GM12878 (cell line): ENCODE measurements around the gene SLC45A2. TPM values are rescaled to one million over a fixed set of nuclear protein-coding genes. Genes with fewer than 3 reads are reported as not detected.

Experiments used
- ATAC-seq: fragments of 200-7000 bp; cut with Tn5 transposase; 3 replicates; pipeline ENCODE4 v1.9.1; 2020; ENCODE audit warnings: mild to moderate bottlenecking, moderate library complexity
- BruUV-seq: library from RNA; stranded (reverse); fragments of 400-500 nt; replicated peaks from 2 replicates; lab custom pipeline; 2021; lab: Mats Ljungman, UMichigan
- CTCF ChIA-PET: fragments of 300-600 bp; sonication (Branson Sonifier 250); formaldehyde crosslinking; extraction: SDS; loops from one replicate; lab custom pipeline; 2021; ENCODE audit warnings: inconsistent platforms; lab: Yijun Ruan, JAX
- POLR2A ChIA-PET: fragments of 350-600 bp; formaldehyde crosslinking; extraction: SDS; loops from one replicate; lab custom pipeline; 2021; ENCODE audit warnings: inconsistent platforms; lab: Charles Lee
- RAD21 ChIA-PET: fragments of 300-600 bp; sonication (Branson Sonifier 250); formaldehyde crosslinking; loops from one replicate; lab custom pipeline; 2023; ENCODE audit warnings: antibody characterized with exemption; ENCODE audit not compliant: unreplicated experiment; lab: Charles Lee
- SMC1A ChIA-PET: fragments of 300-600 bp; sonication (Branson Sonifier 250); formaldehyde crosslinking; loops from one replicate; lab custom pipeline; 2023; ENCODE audit not compliant: unreplicated experiment, uncharacterized antibody; lab: Charles Lee
- DNase-seq: peaks from one replicate; pipeline ENCODE4 v3.0.0-alpha.2; 2011; ENCODE audit warnings: low read depth, low spot score
- FAIRE-seq: peaks from 3 replicates; lab custom pipeline; 2011; peaks lifted over from hg19 to GRCh38; lab: Jason Lieb, UNC
- H2AFZ ChIP-seq: 2 replicates; pipeline ENCODE4 v1.6.0; 2011; ENCODE audit warnings: low read depth, low read length, control low read depth; ENCODE audit not compliant: control insufficient read depth
- H3K27ac ChIP-seq: 2 replicates; pipeline ENCODE4 v1.5.1; 2011; ENCODE audit warnings: control low read depth; ENCODE audit not compliant: control insufficient read depth, insufficient read depth
- H3K27me3 ChIP-seq, 2 experiments: replicated peaks in 1 of 2; 2 replicates each; pipeline versions ENCODE4 v1.6.0 to v1.6.1; 2011; ENCODE audit warnings: low read length in 1 of 2; ENCODE audit not compliant: control insufficient read depth in 2 of 2, insufficient read depth in 2 of 2
- H3K36me3 ChIP-seq, 2 experiments: 2 replicates each; pipeline ENCODE4 v1.5.1; 2011; ENCODE audit warnings: low read length in 1 of 2; ENCODE audit not compliant: control insufficient read depth in 2 of 2, insufficient read depth in 2 of 2
- H3K4me1 ChIP-seq: 2 replicates; pipeline ENCODE4 v1.6.1; 2011; ENCODE audit warnings: mild to moderate bottlenecking, low read length, moderate library complexity, mixed read lengths; ENCODE audit not compliant: control insufficient read depth, insufficient read depth
- H3K4me2 ChIP-seq: 2 replicates; pipeline ENCODE4 v1.6.0; 2011; ENCODE audit warnings: control low read depth; ENCODE audit not compliant: control insufficient read depth, insufficient read depth
- H3K4me3 ChIP-seq: fragments of 200-600 bp; sonication (generic); 2 replicates; pipeline ENCODE4 v1.5.1; 2016
- H3K79me2 ChIP-seq: 2 replicates; pipeline ENCODE4 v1.6.0; 2011; ENCODE audit warnings: low read length; ENCODE audit not compliant: control insufficient read depth, insufficient read depth
- H3K9ac ChIP-seq: 2 replicates; pipeline ENCODE4 v1.8.0; 2011; ENCODE audit warnings: low read length, control low read depth, mixed read lengths; ENCODE audit not compliant: control insufficient read depth, insufficient read depth
- H3K9me3 ChIP-seq: replicated peaks from 3 replicates; pipeline ENCODE4 v1.5.1; 2011; ENCODE audit warnings: mild to moderate bottlenecking, low read length; ENCODE audit not compliant: control insufficient read depth, insufficient read depth
- H4K20me1 ChIP-seq: 2 replicates; pipeline ENCODE4 v1.6.0; 2011; ENCODE audit not compliant: control insufficient read depth, insufficient read depth
- CBX3 ChIP-seq: fragments of 200-600 bp; sonication (generic); IDR thresholded peaks from 2 replicates; pipeline ENCODE4 v1.6.1; 2016; ENCODE audit warnings: low read depth, borderline replicate concordance
- CREM ChIP-seq: IDR thresholded peaks from 2 replicates; pipeline ENCODE4 v1.6.1; 2014; ENCODE audit warnings: antibody characterized with exemption, low read depth
- DPF2 ChIP-seq: fragments of 450-650 bp; IDR thresholded peaks from 2 replicates; pipeline ENCODE4 v1.6.1; 2017; ENCODE audit warnings: mild to moderate bottlenecking
- MXI1 ChIP-seq: fragments of 150-350 bp; IDR thresholded peaks from 2 replicates; pipeline ENCODE4 v1.6.1; 2011; ENCODE audit warnings: low read depth, mild to moderate bottlenecking, inconsistent platforms, low read length, improper control_type of control experiment
- PAX5 ChIP-seq: IDR thresholded peaks from 2 replicates; pipeline ENCODE4 v1.6.1; 2011; ENCODE audit warnings: low read depth, low read length, borderline replicate concordance
- PRDM15 ChIP-seq: fragments of 450-650 bp; formaldehyde crosslinking; IDR thresholded peaks from 2 replicates; pipeline ENCODE4 v1.4.0; 2020; ENCODE audit warnings: mild to moderate bottlenecking, moderate library complexity
- ZBTB4 ChIP-seq: fragments of 450-650 bp; formaldehyde crosslinking; IDR thresholded peaks from 2 replicates; pipeline ENCODE4 v1.4.0; 2022; ENCODE audit warnings: mild to moderate bottlenecking, moderate library complexity
- ZNF622 ChIP-seq: fragments of 450-650 bp; IDR thresholded peaks from 2 replicates; pipeline ENCODE4 v1.6.1; 2017; ENCODE audit warnings: mild to moderate bottlenecking, inconsistent platforms
- WGBS: methylation state at CpG from one replicate; pipeline ENCODE4 v1.1.6; 2016; ENCODE audit warnings: low lambda C conversion rate; ENCODE audit not compliant: insufficient replicate concordance, insufficient coverage; ENCODE audit errors: missing lambda C conversion rate; 5-methylcytosine and 5-hydroxymethylcytosine counted together
- in situ Hi-C: fragments of 300-500 bp; cut with MboI; formaldehyde crosslinking; loops from 9 replicates; pipeline ENCODE4 v1.14.3; 2018; ENCODE audit warnings: mixed read lengths
- intact Hi-C: fragments of 100-400 bp; cut with micrococcal nuclease; formaldehyde crosslinking; loops from one replicate; pipeline ENCODE4 v1.14.2; 2022; ENCODE audit not compliant: unreplicated experiment
- polyA plus RNA-seq, 11 experiments: library from polyadenylated mRNA; depleted of rRNA in 4 of 11; unstranded in 6 of 11; stranded (reverse) in 5 of 11; fragments of >200 nt; fragmentation: Nextera tagmentation in 4 of 11; fragmentation: Illumina TruSeq in 1 of 11; extraction: Ambion mirVana in 4 of 11; extraction: Trizol in 1 of 11; gene quantifications; 1 replicate in 1 of 11; 2 replicates in 10 of 11; pipeline versions ENCODE4 v1.2.1 to v1.2.3, GENCODE V29; 2011 to 2016; ENCODE audit warnings: inconsistent platforms in 2 of 11, missing spikeins in 2 of 11, low read depth in 1 of 11
- total RNA-seq, 4 experiments: library from RNA; depleted of rRNA in 3 of 4; stranded (reverse); fragments of >200 nt in 3 of 4; fragmentation: Illumina TruSeq in 1 of 4; extraction: Trizol in 1 of 4; gene quantifications; 2 replicates each; pipeline versions ENCODE4 v1.2.1 to v1.2.3, GENCODE V29; 2013 to 2021
- TF ChIP-seq, protein P1 (sequence below): fragments of 150-350 bp; IDR thresholded peaks from 2 replicates; pipeline ENCODE4 v1.6.1; 2014; ENCODE audit warnings: mild to moderate bottlenecking, low read depth, low read length
- TF ChIP-seq, protein P2 (sequence below): IDR thresholded peaks from 2 replicates; pipeline ENCODE4 v1.6.1; 2012; ENCODE audit warnings: mild to moderate bottlenecking, low read depth, low read length

Gene SLC45A2
- total and polyA plus RNA-seq, 10 of the 15 experiments (the other 5 are each of a cell fraction or from before 2014, with no cell fraction given), result 0.06 to 0.07 TPM; not detected in 8

DNA sequence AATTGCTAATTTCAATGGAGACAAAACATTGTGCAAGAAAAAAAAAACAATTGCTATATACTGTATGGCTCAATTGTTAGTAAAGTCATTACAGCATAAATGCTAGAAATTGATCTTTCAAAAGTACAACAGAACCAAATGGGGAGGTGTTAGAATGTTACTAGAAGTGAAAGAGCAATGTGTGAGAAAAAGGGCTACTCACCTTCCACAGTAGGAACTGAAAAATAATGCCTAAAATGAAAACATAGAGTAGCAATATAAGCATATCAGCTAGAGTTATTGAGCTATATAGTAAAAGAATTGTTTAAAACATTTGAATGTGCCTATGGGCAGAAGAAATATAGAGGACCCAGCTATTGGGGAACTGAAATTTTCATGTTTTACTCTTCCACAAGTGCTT, 59.2 kb downstream of the SLC45A2 start (continued):
- TF ChIP-seq, protein P1, sequence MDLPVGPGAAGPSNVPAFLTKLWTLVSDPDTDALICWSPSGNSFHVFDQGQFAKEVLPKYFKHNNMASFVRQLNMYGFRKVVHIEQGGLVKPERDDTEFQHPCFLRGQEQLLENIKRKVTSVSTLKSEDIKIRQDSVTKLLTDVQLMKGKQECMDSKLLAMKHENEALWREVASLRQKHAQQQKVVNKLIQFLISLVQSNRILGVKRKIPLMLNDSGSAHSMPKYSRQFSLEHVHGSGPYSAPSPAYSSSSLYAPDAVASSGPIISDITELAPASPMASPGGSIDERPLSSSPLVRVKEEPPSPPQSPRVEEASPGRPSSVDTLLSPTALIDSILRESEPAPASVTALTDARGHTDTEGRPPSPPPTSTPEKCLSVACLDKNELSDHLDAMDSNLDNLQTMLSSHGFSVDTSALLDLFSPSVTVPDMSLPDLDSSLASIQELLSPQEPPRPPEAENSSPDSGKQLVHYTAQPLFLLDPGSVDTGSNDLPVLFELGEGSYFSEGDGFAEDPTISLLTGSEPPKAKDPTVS, result no peak

DNA sequence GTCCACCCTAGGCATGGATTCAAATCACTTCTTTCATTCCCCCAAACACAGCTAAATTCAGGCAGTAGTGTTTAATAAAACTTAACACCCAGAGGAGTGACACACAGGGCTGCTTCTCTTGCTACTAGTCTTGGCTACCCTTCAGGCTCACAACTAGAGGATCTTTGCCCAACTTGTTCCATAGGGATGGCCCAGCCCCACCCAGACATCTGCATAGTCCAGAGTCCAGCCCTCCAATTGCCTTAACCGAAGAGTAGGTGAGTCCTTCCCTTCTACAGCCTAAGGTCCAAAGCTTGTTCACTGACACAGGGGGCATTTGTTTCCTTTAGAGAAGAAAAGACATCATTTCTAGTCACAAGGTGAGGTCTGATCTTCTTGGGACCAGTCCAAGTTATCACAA, 63.5 kb downstream of the SLC45A2 start:
- intact Hi-C loops, result no loop called here
- TF ChIP-seq ZNF622 (no peak), PAX5 (no peak), CBX3 (no peak), MXI1 (no peak), CREM (no peak), DPF2 (no peak), PRDM15 (CRISPR knock-in tag) (no peak), ZBTB4 (CRISPR knock-in tag) (no peak)
- TF ChIP-seq, protein P2, sequence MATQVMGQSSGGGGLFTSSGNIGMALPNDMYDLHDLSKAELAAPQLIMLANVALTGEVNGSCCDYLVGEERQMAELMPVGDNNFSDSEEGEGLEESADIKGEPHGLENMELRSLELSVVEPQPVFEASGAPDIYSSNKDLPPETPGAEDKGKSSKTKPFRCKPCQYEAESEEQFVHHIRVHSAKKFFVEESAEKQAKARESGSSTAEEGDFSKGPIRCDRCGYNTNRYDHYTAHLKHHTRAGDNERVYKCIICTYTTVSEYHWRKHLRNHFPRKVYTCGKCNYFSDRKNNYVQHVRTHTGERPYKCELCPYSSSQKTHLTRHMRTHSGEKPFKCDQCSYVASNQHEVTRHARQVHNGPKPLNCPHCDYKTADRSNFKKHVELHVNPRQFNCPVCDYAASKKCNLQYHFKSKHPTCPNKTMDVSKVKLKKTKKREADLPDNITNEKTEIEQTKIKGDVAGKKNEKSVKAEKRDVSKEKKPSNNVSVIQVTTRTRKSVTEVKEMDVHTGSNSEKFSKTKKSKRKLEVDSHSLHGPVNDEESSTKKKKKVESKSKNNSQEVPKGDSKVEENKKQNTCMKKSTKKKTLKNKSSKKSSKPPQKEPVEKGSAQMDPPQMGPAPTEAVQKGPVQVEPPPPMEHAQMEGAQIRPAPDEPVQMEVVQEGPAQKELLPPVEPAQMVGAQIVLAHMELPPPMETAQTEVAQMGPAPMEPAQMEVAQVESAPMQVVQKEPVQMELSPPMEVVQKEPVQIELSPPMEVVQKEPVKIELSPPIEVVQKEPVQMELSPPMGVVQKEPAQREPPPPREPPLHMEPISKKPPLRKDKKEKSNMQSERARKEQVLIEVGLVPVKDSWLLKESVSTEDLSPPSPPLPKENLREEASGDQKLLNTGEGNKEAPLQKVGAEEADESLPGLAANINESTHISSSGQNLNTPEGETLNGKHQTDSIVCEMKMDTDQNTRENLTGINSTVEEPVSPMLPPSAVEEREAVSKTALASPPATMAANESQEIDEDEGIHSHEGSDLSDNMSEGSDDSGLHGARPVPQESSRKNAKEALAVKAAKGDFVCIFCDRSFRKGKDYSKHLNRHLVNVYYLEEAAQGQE, result no peak
- H2AFZ ChIP-seq, result no peak overlapping the region
- H3K4me2 ChIP-seq, result no peak overlapping the region
- POLR2A ChIA-PET, result no interaction called here
- no peak overlapping the region for H3K9ac ChIP-seq
- H3K79me2 ChIP-seq, result no peaks in the 10 kb centered on the region
- FAIRE-seq (no peak), DNase-seq (no peak), ATAC-seq (no peak)
- WGBS, result 0% methylated on average over 1 of the region's 1 CpG
- no peaks in the 10 kb centered on the region for H3K36me3 ChIP-seq
- RAD21 ChIA-PET, result interaction anchor here (1.1 kb wide), 1 partner anchor 14 kb away, joined by 6 read pairs; no protein-coding TSS in a partner anchor
- peaks cover 4% of the 10 kb centered on the region; the same call in 1 of the 2 replicates for H3K4me1 ChIP-seq
- no peaks in the 10 kb centered on the region for H4K20me1 ChIP-seq
- no peak overlapping the region for H3K4me3 ChIP-seq
- SMC1A ChIA-PET, result interaction anchor here (0.5 to 7.0 kb wide), 4 partner anchors 13 to 490 kb away, joined by 3 to 46 read pairs (median 4); partner anchors contain the start of gene RXFP3
- BruUV-seq, result no TSS peak
- no peaks in the 10 kb centered on the region for H3K27me3 ChIP-seq
- no peaks in the 10 kb centered on the region; the same call in 2 of the 3 replicates for H3K9me3 ChIP-seq
- in situ Hi-C loops, result no loop called here
- no peak overlapping the region for H3K27ac ChIP-seq
- CTCF ChIA-PET, result interaction anchor here (1.0 kb wide), 1 partner anchor 13 kb away, joined by 4 read pairs; no protein-coding TSS in a partner anchor
